ENCODE results near the gene TMEM198. TPM values are rescaled to one million over a fixed set of nuclear protein-coding genes. Genes with fewer than 3 reads are reported as not detected.

The TMEM198 gene
- total and polyA plus RNA-seq, 2 donors (not counting 3 experiments of a cell fraction or from before 2014, with no cell fraction given): not detected

DNA sequence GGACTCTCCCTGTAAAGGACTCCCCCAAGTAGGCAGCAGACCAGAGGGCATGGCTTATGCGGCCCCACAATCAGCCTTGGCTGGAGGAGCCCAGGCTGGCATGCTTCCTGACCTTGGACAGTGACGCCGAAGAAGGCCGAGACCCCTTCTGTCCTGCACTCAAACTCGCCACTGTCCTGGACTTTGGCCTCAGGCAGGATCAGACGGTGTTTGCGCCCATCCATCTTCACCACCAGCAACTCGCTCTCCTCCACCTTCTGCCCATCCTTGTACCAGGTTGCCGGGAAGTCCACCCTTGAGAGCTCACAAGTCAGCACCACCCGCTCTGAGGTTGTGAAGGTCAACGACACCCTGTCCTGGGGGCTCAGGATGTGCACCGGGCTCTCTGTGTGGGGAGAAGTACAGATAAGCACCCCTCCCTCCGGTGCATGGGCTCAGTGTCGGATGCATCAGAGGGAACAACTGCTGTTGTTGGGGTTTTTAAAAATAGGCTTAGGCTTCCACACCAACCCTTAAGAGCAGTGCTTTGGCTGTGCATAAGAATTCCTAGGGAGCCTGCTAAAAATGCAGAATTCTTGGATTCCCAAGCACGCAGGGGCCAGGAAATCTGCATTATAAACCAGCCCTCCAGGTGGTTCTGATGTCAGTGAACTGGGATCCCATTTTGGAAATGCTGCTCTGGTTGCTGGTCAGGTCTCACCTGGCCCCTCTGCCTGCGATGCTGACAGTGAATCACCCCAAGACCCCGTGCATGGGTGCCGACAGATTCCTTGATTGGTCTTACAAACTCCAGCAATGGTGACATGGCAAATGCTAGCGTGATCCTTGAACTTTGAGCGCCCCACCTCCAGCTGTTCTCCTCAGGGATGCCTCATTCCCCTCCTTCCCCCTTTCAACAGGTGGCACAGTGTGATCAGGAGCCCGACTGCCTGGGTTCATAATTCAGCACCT lies 21.6 kb downstream of the TMEM198 start:
- Histone ChIP-seq H3K27me3 (ENCODE audit: control insufficient read depth in 2 of 2, insufficient read depth in 2 of 2, low read length in 2 of 2) (peaks cover 0 to 6% of the 10 kb centered on the region in 2 experiments), H3K9ac (replicated peaks; ENCODE audit: extremely low read depth, insufficient read depth, low read length) (no peak overlapping the region), H3K4me1 (ENCODE audit: control insufficient read depth, extremely low read depth, insufficient read depth, low read length) (no peaks in the 10 kb centered on the region), H3K4me2 (ENCODE audit: insufficient read depth, low read length) (no peak overlapping the region), H3K27ac (ENCODE audit: insufficient read depth, low read depth, low read length) (no peak overlapping the region), H3K9me1 (replicated peaks; ENCODE audit: control insufficient read depth, extremely low read depth, insufficient read depth, low read length) (no peaks in the 10 kb centered on the region), H3K9me3 (replicated peaks; ENCODE audit: control insufficient read depth, insufficient read depth, low read length) (no peaks in the 10 kb centered on the region), H3K79me2 (ENCODE audit: control insufficient read depth, insufficient read depth, low read length) (no peaks in the 10 kb centered on the region), H3K4me3 (replicated peaks in 1 of 3; ENCODE audit: insufficient read depth in 1 of 3, low read depth in 1 of 3, low read length in 3 of 3) (no peak overlapping the region), H4K20me1 (replicated peaks; ENCODE audit: control insufficient read depth, extremely low read depth, insufficient read depth, low read length) (no peaks in the 10 kb centered on the region), H3K36me3 (ENCODE audit: control insufficient read depth in 2 of 2, extremely low read depth in 1 of 2, insufficient read depth in 2 of 2, low read length in 2 of 2) (no peaks in the 10 kb centered on the region), H2AFZ (ENCODE audit: low read depth, low read length) (no peak overlapping the region)
- no TSS peak for BruUV-seq (replicated peaks)
- dilution Hi-C loops (cut with MboI; ENCODE audit: extremely low pct_ligation_motif_present, low sequenced_read_pairs): no loop called here
- intact Hi-C loops (cut with micrococcal nuclease): no loop called here
- FAIRE-seq (no peak), DNase-seq (ENCODE audit: low read depth, low spot score) (no peak)
- no peak for TF ChIP-seq POLR2AphosphoS5 (IDR thresholded peaks at IDR 0.05; ENCODE audit: insufficient read depth, low read depth, low read length)
- no peak for TF ChIP-seq MYC (IDR thresholded peaks at IDR 0.05; ENCODE audit: low read depth, low read length)
- TF ChIP-seq GATA2 (IDR thresholded peaks at IDR 0.05; ENCODE audit: insufficient read depth, insufficient read length, low read depth, low read length): no peak
- no peak for TF ChIP-seq FOS (IDR thresholded peaks at IDR 0.05; ENCODE audit: borderline replicate concordance, insufficient read depth, low read length)
- TF ChIP-seq CTCF (IDR thresholded peaks at IDR 0.05; ENCODE audit: extremely low read depth in 1 of 2, insufficient read depth in 1 of 2, low read depth in 1 of 2, low read length in 2 of 2): no peak
- no peak for TF ChIP-seq POLR2A (IDR thresholded peaks at IDR 0.05; ENCODE audit: low read depth, low read length)
- TF ChIP-seq, protein P1, sequence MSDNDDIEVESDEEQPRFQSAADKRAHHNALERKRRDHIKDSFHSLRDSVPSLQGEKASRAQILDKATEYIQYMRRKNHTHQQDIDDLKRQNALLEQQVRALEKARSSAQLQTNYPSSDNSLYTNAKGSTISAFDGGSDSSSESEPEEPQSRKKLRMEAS (IDR thresholded peaks at IDR 0.05; ENCODE audit: insufficient read depth, insufficient read length): no peak
- TF ChIP-seq JUN (IDR thresholded peaks at IDR 0.05; ENCODE audit: borderline replicate concordance, insufficient read depth, insufficient read length, low read depth): no peak
- TF ChIP-seq EZH2 (IDR thresholded peaks at IDR 0.05; ENCODE audit: borderline replicate concordance, low read depth, low read length, severe bottlenecking): no peak
- ChIA-PET CTCF (no interaction called here), POLR2A (interaction anchor here (1.1 kb wide), 1 partner anchor 32 kb away, joined by 5 read pairs; no protein-coding TSS in a partner anchor)
